Stimulated activated CD8-positive, alpha-beta memory T cell treated with anti-CD3 and anti-CD28 coated beads, Interleukin-15, amount 100 ng/mL, for 1 hour (primary cell): Measurements from ENCODE around the gene DYNLL2.
"Not testable (repeated sequence)": the region's sequence is repeated elsewhere in the genome, so short reads cannot be mapped to it uniquely, and the experiment has no call there.

Source experiments
- DNase-seq: peaks from one replicate; pipeline ENCODE4 v3.0.0-alpha.2; 2020; ENCODE audit warnings: low read depth

DYNLL2 gene

GRCh38 chr17:58105093-58105492, 21.9 kb downstream of the DYNLL2 start:
- no peak for DNase-seq

GRCh38 chr17:58107306-58107705, 24.1 kb downstream of the DYNLL2 start:
- no peak for DNase-seq

DNA sequence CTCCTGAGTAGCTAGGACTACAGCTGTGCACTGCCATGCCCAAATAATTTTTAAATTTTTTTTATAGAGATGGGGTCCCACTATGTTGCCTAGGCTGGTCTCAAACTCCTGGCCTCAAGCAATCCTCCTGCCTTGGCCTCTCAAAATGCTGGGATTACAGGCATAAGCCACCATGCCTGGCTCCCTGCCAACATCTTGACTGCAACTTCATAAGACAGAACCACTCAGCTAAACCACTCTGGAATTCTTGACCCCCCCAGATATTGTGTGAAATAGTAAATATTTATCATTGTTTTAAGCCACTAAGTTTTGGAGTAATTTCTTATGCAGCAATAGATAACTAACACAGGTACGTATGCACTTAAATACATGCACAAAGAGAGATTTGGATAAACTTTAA, 26.0 kb downstream of the DYNLL2 start:
- DNase-seq = no peak

DNA sequence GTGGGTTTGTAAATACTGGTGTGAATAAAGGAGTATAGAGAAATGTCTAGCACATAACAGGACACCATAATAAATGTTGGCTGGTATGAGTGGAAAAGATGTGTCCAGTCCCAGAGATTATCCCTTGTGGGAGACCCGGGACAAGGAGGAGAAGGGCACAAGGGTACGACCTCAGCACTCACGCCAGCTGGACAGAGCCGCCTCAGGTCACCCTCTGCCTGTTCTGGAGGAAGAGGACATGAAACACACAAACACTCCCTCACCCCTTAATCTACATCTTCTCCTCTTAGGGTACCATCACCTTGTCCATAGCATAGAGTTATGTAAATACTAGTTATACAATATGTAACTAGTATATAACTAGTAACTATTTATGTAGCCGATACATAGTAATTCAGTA, 26.8 kb downstream of the DYNLL2 start:
- no peak for DNase-seq

DNA sequence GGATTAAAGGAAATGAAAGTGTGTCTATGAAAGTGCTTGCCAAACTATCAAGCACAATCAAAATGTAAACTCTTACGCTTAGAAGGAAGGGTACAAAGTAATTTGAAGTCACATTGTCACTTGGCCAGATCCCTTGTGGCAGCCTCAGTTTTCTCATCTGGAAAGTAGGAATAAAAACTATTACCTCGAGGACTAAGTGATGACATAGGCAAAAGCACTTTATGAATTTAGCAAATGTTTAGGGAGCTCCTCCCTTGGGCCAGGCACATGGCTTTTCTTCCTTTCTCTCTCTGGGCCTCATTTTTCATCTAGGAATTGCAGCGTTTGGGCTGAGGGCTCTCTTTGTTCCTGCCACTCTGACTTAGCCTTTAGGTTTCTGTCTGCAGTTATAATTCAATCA, 28.5 kb downstream of the DYNLL2 start:
- no peak for DNase-seq

DNA sequence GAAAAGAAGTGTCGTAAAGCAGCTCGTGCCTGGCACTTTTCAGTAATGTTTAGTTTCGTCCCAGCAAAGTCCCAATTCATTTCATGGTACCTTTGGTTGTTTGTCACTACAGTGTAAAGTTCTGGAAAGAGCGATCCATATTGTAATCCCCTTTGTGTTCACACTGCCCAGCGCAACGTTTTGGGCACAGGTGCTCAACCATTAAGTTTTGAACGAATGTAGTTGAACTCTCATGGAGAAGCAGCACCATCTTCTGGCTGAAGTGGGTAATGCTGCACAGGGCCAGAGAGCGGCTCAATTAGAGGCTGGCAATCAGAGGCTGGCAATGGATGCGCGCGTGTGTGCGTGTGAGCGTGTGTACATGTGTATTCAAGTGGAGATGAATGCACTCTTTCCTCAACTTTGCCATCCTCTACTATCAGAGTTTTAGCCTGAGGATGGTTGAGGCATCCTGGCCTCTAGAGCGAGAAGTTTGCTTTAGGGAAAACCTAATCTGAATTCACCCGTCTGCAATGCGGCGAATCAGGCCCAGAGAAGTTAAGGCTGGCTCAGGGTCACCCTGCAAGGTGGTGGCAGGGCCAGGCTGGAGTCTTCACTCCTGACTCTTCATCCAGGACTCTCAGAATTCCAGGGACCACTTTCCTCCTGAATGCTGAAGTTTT, 29.9 kb downstream of the DYNLL2 start:
- DNase-seq = peak; percentile 84

GRCh38 chr17:58113947-58114346, 30.7 kb downstream of the DYNLL2 start:
- no peak for DNase-seq

DNA sequence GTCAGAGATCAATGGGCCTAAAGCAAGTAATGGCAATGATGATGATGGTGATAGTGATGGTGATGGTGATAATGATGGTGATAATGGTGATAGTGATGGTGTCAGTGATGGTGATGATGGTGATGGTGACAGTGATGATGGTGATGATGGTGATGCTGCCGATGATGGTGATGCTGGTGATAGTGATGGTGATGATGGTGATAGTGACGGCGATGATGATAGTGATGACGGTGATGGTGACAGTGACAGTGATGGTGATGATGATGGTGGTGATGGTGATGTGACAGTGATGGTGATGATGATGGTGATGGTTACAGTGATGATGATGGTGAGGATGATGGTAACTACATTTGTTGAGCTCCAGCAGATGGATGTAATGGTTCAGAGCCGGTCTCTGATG, 34.2 kb downstream of the DYNLL2 start:
- DNase-seq = no peak

DNA sequence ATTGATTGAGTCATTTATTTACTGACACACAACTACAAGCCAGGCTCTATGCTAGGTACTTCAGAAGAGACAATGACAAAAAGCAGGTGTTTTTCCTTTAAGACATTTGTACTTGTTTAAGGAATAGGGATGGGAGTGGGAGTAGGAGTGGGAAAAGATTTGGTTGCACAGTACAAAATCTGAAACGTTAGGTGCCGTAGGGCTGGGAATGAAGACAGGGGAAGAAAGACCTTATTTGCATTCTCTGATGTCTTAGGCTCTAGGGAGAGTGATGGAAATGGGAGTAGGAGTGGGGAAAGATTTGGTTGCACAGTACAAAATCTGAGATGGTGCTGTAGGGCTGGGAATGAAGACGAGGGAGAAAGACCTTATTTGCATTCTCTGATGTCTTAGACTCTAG, 36.3 kb downstream of the DYNLL2 start:
- no peak for DNase-seq

GRCh38 chr17:58120195-58120822, 37.1 kb downstream of the DYNLL2 start:
- no peak for DNase-seq

DNA sequence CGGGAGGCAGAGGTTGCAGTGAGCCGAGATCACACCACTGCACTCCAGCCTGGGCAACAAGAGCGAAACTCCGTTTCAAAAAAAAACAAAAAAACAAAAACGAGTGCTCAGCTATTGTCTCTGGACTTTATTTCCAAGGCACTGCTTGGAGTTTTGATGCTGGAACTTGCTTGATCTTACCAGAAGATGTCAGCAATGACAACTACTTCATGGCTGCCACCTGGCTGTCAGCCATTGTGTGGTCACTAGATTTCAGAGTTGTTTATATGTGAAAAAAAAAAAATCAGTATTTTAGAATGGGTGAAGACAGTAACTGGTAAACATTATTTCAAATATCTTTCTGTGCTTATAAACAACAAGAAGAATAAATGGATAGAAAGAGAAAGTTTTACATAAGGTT, 38.7 kb downstream of the DYNLL2 start:
- no peak for DNase-seq

DNA sequence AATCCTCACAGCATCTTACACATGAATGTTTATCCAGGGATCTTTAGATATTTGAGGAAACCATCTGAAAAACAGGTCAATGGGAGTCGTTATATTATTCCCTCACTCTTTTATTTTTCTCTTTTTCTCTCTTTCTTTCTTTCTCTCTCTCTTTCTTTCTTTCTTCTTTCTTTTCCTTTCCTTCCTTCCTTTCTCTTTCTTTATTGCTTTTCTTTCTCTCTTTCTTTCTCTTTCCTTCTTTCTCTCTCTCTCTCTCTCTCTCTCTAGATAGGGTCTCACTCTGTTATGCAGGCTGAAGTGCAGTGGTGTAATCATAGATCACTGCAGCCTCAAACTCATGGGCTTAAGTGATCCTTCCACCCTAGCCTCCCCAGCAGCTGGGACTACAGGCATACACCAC, 44.6 kb downstream of the DYNLL2 start:
- DNase-seq = no peak

DNA sequence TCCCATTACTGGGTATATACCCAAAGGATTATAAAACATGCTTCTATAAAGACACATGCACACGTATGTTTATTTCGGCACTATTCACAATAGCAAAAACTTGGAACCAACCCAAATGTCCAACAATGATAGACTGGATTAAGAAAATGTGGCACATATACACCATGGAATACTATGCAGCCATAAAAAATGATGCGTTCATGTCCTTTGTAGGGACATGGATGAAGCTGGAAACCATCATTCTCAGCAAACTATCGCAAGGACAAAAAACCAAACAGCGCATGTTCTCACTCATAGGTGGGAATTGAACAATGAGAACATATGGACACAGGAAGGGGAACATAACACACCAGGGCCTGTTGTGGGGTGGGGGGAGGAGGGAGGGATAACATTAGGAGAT, 49.5 kb downstream of the DYNLL2 start:
- not testable (repeated sequence) for DNase-seq

- no peak for DNase-seq
Measured at GRCh38 chr17:58136669-58137279, 53.6 kb downstream of the DYNLL2 start.

- DNase-seq = no peak
Measured at GRCh38 chr17:58141505-58141904, 58.3 kb downstream of the DYNLL2 start.

DNA sequence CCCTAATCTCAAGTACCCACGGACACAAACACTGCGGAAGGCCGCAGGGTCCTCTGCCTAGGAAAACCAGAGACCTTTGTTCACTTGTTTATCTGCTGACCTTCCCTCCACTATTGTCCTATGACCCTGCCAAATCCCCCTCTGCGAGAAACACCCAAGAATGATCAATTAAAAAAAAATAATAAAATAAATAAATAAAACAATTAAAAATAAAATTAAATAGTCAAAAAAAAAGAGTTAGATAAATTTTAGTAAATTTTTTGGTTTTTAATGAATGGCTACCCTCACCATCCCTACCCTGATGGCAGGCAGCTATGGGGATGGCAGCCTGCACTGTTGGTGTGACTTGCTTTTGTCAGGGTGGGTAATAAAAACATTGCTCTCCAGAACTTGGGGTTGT, 60.1 kb downstream of the DYNLL2 start:
- not testable (repeated sequence) for DNase-seq

DNA sequence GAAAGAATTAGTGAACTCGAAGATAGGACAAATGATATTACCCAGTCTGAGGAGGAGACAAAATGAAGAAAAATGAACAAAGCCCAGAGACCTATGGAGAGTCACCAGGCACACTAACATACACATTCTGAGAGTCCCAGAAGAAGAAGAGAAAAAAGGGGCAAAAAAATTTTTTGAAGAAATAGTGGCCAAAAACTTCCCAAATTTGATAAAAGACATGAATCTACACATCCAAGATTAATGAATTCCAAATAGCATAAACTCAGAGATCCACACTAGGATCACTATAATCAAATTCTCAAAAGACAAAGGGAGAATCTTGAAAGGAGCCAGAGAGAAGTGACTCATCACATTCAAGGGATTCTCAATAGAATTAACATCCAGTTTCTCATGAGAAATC, 61.6 kb downstream of the DYNLL2 start:
- DNase-seq = no peak
